Measurements from ENCODE around the gene PXDN.

Gene PXDN

DNA sequence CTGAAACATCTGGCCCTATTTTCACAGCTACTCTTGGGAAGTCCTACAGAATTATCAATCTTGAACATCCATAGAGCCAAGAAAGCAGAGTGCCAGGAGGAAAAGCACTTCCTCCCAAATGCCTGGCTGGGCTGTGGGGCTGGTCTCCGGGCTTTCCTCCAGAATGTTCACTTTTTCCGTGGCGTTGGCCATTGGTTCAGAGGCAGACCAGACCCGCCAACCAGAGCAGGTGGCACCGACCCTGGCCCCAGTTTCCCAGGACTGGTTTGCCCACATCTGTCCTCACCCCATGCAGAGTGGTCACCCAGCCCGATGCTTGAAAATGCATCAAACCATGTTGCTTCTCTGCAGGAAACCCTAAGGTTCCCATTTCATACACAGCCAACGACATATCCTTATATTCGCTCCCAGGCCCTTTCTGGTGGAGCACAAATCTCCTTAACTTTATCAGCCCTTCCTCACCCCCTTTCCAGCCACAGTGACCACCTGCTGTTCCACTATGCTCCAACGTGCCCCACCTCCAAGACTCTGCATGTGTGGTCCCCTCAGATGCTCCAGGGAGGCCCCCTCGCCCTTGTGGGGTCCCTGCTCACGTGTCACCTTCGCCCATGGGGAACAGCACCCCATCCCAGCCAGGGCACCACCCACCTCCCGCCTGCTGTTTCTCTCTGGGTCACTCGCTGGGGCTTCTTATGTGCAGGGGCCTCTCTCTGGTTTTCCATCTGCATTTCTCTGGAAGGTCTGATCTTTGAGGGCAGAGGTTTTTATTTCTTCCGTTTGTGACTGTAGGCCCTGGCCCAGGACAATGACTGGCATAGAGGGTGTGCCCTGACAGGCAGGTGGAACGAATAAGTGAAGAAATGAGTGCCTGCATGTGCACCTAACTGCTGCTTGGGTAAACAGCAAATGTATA is 92.9 kb downstream of the PXDN start:
- no peak for ATAC-seq

DNA sequence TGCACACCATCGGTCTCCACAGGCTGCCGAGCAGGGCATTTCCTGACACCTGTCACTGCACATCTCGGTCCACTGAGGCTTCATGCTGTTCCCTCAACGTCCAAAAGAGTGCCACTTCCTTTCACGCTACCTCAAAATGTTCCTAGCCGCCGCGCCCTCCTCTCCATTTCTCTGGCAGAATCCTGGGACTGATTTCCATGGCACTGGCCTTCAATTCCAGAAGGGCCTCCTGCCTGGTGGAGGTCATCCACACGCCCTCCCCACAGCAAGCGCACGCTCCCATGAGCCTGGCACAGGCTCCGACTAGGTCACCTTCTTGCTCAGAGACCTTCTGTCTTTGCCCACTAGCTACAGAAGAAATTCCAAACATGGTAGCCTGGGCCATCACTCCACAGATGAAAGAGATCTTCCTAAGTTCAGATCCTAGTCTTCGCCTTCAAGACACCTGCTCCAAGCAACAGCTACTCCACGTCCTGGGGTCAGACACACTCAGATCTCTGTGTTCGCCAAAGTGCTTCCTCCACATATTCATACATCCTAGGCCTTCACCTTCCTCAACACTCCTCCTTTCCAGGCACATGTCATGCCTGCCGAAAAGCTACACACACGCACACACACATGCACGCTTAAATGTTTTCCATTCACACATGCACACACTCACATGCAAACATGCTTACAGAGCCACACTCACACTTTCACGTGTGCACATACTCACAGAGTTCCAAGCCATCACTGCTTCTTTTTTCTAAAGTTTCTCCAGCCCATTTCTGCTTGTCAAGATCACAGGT is 94.0 kb downstream of the PXDN start:
- no peak for ATAC-seq
- TF ChIP-seq BACH2 (CRISPR knock-in tag; IDR thresholded peaks at IDR 0.05; ENCODE audit: borderline replicate concordance) (no peak), OSR1 (CRISPR knock-in tag; IDR thresholded peaks at IDR 0.05) (no peak), ISL1 (CRISPR knock-in tag; IDR thresholded peaks at IDR 0.05) (no peak), ZNF8 (CRISPR knock-in tag; IDR thresholded peaks at IDR 0.05) (no peak), PPARA (CRISPR knock-in tag; IDR thresholded peaks at IDR 0.05; ENCODE audit: borderline replicate concordance) (no peak)
- TF ChIP-seq, protein P1, sequence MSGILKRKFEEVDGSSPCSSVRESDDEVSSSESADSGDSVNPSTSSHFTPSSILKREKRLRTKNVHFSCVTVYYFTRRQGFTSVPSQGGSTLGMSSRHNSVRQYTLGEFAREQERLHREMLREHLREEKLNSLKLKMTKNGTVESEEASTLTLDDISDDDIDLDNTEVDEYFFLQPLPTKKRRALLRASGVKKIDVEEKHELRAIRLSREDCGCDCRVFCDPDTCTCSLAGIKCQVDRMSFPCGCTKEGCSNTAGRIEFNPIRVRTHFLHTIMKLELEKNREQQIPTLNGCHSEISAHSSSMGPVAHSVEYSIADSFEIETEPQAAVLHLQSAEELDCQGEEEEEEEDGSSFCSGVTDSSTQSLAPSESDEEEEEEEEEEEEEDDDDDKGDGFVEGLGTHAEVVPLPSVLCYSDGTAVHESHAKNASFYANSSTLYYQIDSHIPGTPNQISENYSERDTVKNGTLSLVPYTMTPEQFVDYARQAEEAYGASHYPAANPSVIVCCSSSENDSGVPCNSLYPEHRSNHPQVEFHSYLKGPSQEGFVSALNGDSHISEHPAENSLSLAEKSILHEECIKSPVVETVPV (CRISPR knock-in tag; IDR thresholded peaks at IDR 0.05) = no peak
- TF ChIP-seq, protein P2, sequence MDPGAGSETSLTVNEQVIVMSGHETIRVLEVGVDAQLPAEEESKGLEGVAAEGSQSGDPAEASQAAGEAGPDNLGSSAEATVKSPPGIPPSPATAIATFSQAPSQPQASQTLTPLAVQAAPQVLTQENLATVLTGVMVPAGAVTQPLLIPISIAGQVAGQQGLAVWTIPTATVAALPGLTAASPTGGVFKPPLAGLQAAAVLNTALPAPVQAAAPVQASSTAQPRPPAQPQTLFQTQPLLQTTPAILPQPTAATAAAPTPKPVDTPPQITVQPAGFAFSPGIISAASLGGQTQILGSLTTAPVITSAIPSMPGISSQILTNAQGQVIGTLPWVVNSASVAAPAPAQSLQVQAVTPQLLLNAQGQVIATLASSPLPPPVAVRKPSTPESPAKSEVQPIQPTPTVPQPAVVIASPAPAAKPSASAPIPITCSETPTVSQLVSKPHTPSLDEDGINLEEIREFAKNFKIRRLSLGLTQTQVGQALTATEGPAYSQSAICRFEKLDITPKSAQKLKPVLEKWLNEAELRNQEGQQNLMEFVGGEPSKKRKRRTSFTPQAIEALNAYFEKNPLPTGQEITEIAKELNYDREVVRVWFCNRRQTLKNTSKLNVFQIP (CRISPR knock-in tag; IDR thresholded peaks at IDR 0.05; ENCODE audit: borderline replicate concordance, low read depth) = no peak

More for the DNA sequence above, 92.9 kb downstream of the PXDN start:
- TF ChIP-seq CSDC2 (CRISPR knock-in tag; IDR thresholded peaks at IDR 0.05) (no peak), ARNTL (CRISPR knock-in tag; IDR thresholded peaks at IDR 0.05; ENCODE audit: borderline replicate concordance, low read depth) (no peak), PPARA (CRISPR knock-in tag; IDR thresholded peaks at IDR 0.05; ENCODE audit: borderline replicate concordance) (no peak), TCF4 (CRISPR knock-in tag; IDR thresholded peaks at IDR 0.05; ENCODE audit: borderline replicate concordance) (no peak)

GRCh38 chr2:1649103-1650084 is 94.9 kb downstream of the PXDN start:
- TF ChIP-seq TSHZ2 (CRISPR knock-in tag; IDR thresholded peaks at IDR 0.05) (no peak), ARNTL (CRISPR knock-in tag; IDR thresholded peaks at IDR 0.05; ENCODE audit: borderline replicate concordance, low read depth) (no peak), ISL1 (CRISPR knock-in tag; IDR thresholded peaks at IDR 0.05) (no peak), BACH2 (CRISPR knock-in tag; IDR thresholded peaks at IDR 0.05; ENCODE audit: borderline replicate concordance) (no peak), ZFP30 (CRISPR knock-in tag; IDR thresholded peaks at IDR 0.05) (no peak), CSDC2 (CRISPR knock-in tag; IDR thresholded peaks at IDR 0.05) (no peak), ZNF565 (CRISPR knock-in tag; conservative IDR thresholded peaks at IDR 0.05; ENCODE audit: low read depth) (no peak), OSR1 (CRISPR knock-in tag; IDR thresholded peaks at IDR 0.05) (no peak)
- TF ChIP-seq, protein P3, sequence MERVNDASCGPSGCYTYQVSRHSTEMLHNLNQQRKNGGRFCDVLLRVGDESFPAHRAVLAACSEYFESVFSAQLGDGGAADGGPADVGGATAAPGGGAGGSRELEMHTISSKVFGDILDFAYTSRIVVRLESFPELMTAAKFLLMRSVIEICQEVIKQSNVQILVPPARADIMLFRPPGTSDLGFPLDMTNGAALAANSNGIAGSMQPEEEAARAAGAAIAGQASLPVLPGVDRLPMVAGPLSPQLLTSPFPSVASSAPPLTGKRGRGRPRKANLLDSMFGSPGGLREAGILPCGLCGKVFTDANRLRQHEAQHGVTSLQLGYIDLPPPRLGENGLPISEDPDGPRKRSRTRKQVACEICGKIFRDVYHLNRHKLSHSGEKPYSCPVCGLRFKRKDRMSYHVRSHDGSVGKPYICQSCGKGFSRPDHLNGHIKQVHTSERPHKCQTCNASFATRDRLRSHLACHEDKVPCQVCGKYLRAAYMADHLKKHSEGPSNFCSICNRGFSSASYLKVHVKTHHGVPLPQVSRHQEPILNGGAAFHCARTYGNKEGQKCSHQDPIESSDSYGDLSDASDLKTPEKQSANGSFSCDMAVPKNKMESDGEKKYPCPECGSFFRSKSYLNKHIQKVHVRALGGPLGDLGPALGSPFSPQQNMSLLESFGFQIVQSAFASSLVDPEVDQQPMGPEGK (CRISPR knock-in tag; IDR thresholded peaks at IDR 0.05; ENCODE audit: borderline replicate concordance) = no peak
- TF ChIP-seq, protein P2 (CRISPR knock-in tag; IDR thresholded peaks at IDR 0.05; ENCODE audit: borderline replicate concordance, low read depth) = no peak
- ATAC-seq = no peak
